ENCODE measurements around the gene NUP62CL. TPM values are rescaled to one million over a fixed set of nuclear protein-coding genes. Genes with fewer than 3 reads are reported as not detected.

NUP62CL gene
- total RNA-seq, result 0.40 and 1.1 TPM in 2 replicates

GRCh38 chrX:107205770-107206696, at the start of gene NUP62CL, which contains the start of gene DNAAF6:
TSS of gene NUP62CL (minus strand) at chrX:107206433. CDS start at chrX:107175146, 31,287 bp downstream.
TSS of gene DNAAF6 (plus strand) at chrX:107206611. CDS start at chrX:107212876, 6,265 bp downstream.

GRCh38 chrX:107118322-107119147, 87.7 kb downstream of the NUP62CL start, which contains the start of gene RBM41:
TSS of gene RBM41 (minus strand) at chrX:107118822. CDS start at chrX:107118773, 49 bp downstream.

Small RNA genes within 50 kb of the gene (small RNA-seq; reads per million reads assigned to genes)
- gene RF00019, result not detected

Other genes with a start within 250 kb of the NUP62CL start
- 21.9 and 22.5 TPM in 2 replicates for gene MORC4, start 206.2 kb downstream of the NUP62CL start, total RNA-seq
- gene RBM41, start 87.6 kb downstream of the NUP62CL start, total RNA-seq, result 21.0 and 24.1 TPM in 2 replicates
- not detected in 2 replicates for gene DNAAF6, start 178 bp upstream of the NUP62CL start, total RNA-seq
- not detected in 2 replicates for gene FRMPD3, start 243.2 kb upstream of the NUP62CL start, total RNA-seq